ENCODE measurements around the gene ZMAT5.

GRCh38 chr22:29769723-29770321, 3.0 kb upstream of the ZMAT5 start:
- TF ChIP-seq, protein P1, sequence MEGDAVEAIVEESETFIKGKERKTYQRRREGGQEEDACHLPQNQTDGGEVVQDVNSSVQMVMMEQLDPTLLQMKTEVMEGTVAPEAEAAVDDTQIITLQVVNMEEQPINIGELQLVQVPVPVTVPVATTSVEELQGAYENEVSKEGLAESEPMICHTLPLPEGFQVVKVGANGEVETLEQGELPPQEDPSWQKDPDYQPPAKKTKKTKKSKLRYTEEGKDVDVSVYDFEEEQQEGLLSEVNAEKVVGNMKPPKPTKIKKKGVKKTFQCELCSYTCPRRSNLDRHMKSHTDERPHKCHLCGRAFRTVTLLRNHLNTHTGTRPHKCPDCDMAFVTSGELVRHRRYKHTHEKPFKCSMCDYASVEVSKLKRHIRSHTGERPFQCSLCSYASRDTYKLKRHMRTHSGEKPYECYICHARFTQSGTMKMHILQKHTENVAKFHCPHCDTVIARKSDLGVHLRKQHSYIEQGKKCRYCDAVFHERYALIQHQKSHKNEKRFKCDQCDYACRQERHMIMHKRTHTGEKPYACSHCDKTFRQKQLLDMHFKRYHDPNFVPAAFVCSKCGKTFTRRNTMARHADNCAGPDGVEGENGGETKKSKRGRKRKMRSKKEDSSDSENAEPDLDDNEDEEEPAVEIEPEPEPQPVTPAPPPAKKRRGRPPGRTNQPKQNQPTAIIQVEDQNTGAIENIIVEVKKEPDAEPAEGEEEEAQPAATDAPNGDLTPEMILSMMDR (optimal IDR thresholded peaks at IDR 0.05 in 1 of 3, IDR thresholded peaks at IDR 0.05 in 1 of 3, conservative IDR thresholded peaks at IDR 0.05 in 1 of 3; ENCODE audit: extremely low read depth in 1 of 3, insufficient read depth in 2 of 3, low read length in 3 of 3): no peak
- TF ChIP-seq EZH2 (IDR thresholded peaks at IDR 0.05; ENCODE audit: low read length): no peak
